ENCODE results near the gene FBH1.

FBH1 gene

GRCh38 chr10:5917305-5917704, 27.3 kb downstream of the FBH1 start:
- Mint-ChIP-seq H3K4me1 (no peaks in the 10 kb centered on the region), H3K27ac (no peak overlapping the region), H3K4me3 (no peak overlapping the region), H3K36me3 (ENCODE audit: low read depth) (peaks cover 79% of the 10 kb centered on the region), H3K9me3 (no peaks in the 10 kb centered on the region), H3K27me3 (ENCODE audit: low read depth, poor library complexity) (no peaks in the 10 kb centered on the region)
- no peak for TF ChIP-seq CTCF (IDR thresholded peaks at IDR 0.05)
- no peak for DNase-seq

- TF ChIP-seq CTCF (IDR thresholded peaks at IDR 0.05) = no peak
- DNase-seq = no peak
- H3K27ac Mint-ChIP-seq = no peak overlapping the region
- H3K36me3 Mint-ChIP-seq (ENCODE audit: low read depth) = peaks cover 77% of the 10 kb centered on the region
- H3K9me3 Mint-ChIP-seq = no peaks in the 10 kb centered on the region
- H3K27me3 Mint-ChIP-seq (ENCODE audit: low read depth, poor library complexity) = no peaks in the 10 kb centered on the region
- no peak overlapping the region for H3K4me3 Mint-ChIP-seq
- H3K4me1 Mint-ChIP-seq = no peaks in the 10 kb centered on the region
These were observed 28.7 kb downstream of the FBH1 start for GRCh38 chr10:5918763-5919162.

- no peak overlapping the region for H3K4me3 Mint-ChIP-seq
- no peak overlapping the region for H3K27ac Mint-ChIP-seq
- H3K36me3 Mint-ChIP-seq (ENCODE audit: low read depth) = peaks cover 76% of the 10 kb centered on the region
- H3K27me3 Mint-ChIP-seq (ENCODE audit: low read depth, poor library complexity) = no peaks in the 10 kb centered on the region
- no peaks in the 10 kb centered on the region for H3K9me3 Mint-ChIP-seq
- H3K4me1 Mint-ChIP-seq = no peaks in the 10 kb centered on the region
- no peak for DNase-seq
- TF ChIP-seq CTCF (IDR thresholded peaks at IDR 0.05) = no peak
These were observed 29.5 kb downstream of the FBH1 start for GRCh38 chr10:5919568-5919967.

- H3K27me3 Mint-ChIP-seq (ENCODE audit: low read depth, poor library complexity) = no peaks in the 10 kb centered on the region
- DNase-seq = no peak
- H3K4me1 Mint-ChIP-seq = no peaks in the 10 kb centered on the region
- H3K36me3 Mint-ChIP-seq (ENCODE audit: low read depth) = peaks cover 75% of the 10 kb centered on the region
- no peak overlapping the region for H3K27ac Mint-ChIP-seq
- TF ChIP-seq CTCF (IDR thresholded peaks at IDR 0.05) = no peak
- no peaks in the 10 kb centered on the region for H3K9me3 Mint-ChIP-seq
- no peak overlapping the region for H3K4me3 Mint-ChIP-seq
These were observed 31.7 kb downstream of the FBH1 start for GRCh38 chr10:5921746-5922145.

GRCh38 chr10:5924889-5925288, 34.8 kb downstream of the FBH1 start:
- no peak for TF ChIP-seq CTCF (IDR thresholded peaks at IDR 0.05)
- no peak overlapping the region for H3K27ac Mint-ChIP-seq
- peaks cover 85% of the 10 kb centered on the region for H3K36me3 Mint-ChIP-seq (ENCODE audit: low read depth)
- no peaks in the 10 kb centered on the region for H3K4me1 Mint-ChIP-seq
- no peak overlapping the region for H3K4me3 Mint-ChIP-seq
- no peaks in the 10 kb centered on the region for H3K27me3 Mint-ChIP-seq (ENCODE audit: low read depth, poor library complexity)
- no peak for DNase-seq
- no peaks in the 10 kb centered on the region for H3K9me3 Mint-ChIP-seq

GRCh38 chr10:5927306-5927705, 37.3 kb downstream of the FBH1 start:
- no peak for TF ChIP-seq CTCF (IDR thresholded peaks at IDR 0.05)
- peaks cover 3% of the 10 kb centered on the region for H3K27me3 Mint-ChIP-seq (ENCODE audit: low read depth, poor library complexity)
- H3K27ac Mint-ChIP-seq = peak overlapping the region; percentile 32
- DNase-seq = no peak
- no peak overlapping the region for H3K4me3 Mint-ChIP-seq
- H3K36me3 Mint-ChIP-seq (ENCODE audit: low read depth) = peaks cover 86% of the 10 kb centered on the region
- no peaks in the 10 kb centered on the region for H3K4me1 Mint-ChIP-seq
- no peaks in the 10 kb centered on the region for H3K9me3 Mint-ChIP-seq
